Measurements from ENCODE around the gene PIEZO2. TPM values are rescaled to one million over a fixed set of nuclear protein-coding genes. Genes with fewer than 3 reads are reported as not detected.

Gene PIEZO2
- total and polyA plus RNA-seq, 4 donors: 2.6 to 233 (median 18.8) TPM

DNA sequence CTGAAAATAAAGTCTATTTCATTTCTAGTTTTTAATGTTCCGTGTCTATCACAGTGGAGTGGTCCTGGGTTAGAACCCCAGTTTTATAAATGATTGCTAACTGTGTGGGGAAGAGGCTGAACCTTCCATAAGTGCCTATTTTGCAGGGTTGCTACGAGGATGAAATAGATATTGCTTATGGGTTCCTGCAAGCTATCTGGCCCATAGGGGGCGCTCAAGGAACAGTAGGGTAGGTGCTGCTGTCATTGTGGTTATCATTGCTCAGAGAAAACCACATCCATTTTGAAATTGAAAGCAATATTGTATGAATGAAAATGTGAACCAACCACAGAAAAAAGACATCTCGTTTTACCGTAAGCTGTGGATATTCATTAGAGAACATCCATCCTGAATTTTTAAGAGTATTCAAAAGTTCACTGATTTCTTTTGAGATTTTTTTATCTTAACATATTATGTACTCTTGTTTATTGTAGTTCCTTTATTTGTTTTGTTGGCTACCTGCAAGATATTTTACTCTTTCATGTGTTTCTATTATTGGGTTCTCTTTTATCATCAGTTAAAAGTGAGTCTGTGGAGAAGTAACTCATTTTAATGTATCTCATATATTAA is 362.0 kb downstream of the PIEZO2 start:
- DNase-seq (peak; percentile 82 to 84 (median 84)), ATAC-seq (ENCODE audit: insufficient read depth, low FRiP score) (peak; percentile 88)
- WGBS, 2 donors: 23 to 33% methylated on average over 5 of the region's 5 CpGs
- H3K27ac ChIP-seq (ENCODE audit: low read depth in 1 of 2, low read length in 1 of 2): no peak overlapping the region
- no peak overlapping the region for H3K9ac ChIP-seq (ENCODE audit: insufficient read depth in 1 of 2, low read length in 2 of 2)
- TF ChIP-seq, protein P1, sequence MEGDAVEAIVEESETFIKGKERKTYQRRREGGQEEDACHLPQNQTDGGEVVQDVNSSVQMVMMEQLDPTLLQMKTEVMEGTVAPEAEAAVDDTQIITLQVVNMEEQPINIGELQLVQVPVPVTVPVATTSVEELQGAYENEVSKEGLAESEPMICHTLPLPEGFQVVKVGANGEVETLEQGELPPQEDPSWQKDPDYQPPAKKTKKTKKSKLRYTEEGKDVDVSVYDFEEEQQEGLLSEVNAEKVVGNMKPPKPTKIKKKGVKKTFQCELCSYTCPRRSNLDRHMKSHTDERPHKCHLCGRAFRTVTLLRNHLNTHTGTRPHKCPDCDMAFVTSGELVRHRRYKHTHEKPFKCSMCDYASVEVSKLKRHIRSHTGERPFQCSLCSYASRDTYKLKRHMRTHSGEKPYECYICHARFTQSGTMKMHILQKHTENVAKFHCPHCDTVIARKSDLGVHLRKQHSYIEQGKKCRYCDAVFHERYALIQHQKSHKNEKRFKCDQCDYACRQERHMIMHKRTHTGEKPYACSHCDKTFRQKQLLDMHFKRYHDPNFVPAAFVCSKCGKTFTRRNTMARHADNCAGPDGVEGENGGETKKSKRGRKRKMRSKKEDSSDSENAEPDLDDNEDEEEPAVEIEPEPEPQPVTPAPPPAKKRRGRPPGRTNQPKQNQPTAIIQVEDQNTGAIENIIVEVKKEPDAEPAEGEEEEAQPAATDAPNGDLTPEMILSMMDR (IDR thresholded peaks at IDR 0.05; ENCODE audit: control extremely low read depth, extremely low read depth): peak; percentile 62
- no peaks in the 10 kb centered on the region for H3K9me3 ChIP-seq (ENCODE audit: control insufficient read depth in 4 of 4, insufficient read depth in 3 of 4, low read length in 3 of 4)
- no peaks in the 10 kb centered on the region for H3K27me3 ChIP-seq (ENCODE audit: control insufficient read depth in 3 of 3, insufficient read depth in 3 of 3, low read length in 2 of 3)
- H3K4me3 ChIP-seq: no peak overlapping the region
- H3K4me1 ChIP-seq (ENCODE audit: control insufficient read depth in 5 of 5, insufficient read depth in 5 of 5, low read length in 5 of 5): no peaks in the 10 kb centered on the region
- H3K36me3 ChIP-seq (ENCODE audit: control insufficient read depth in 4 of 4, insufficient read depth in 4 of 4, low read length in 4 of 4): peaks cover 0 to 65% (median 22%) of the 10 kb centered on the region in 4 donors

DNA sequence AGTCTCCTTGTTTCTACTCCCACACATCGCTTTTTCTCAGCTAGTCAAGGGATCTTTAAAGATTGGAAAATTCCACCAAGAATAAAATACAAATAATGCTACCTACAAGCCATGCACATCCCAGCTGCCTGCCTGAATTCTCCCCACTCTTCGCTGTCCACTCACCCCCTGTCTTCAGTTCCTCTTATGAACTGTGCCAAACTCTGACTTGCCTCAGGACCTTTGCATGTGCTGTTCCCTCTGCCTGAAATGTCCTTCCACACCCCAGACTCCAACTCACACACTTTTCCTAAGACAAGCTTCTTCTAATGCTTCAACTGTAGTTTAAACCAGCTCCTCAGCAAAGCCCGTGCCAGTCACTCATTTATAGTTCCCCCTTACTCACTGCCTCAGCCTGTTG is 363.6 kb downstream of the PIEZO2 start:
- no peak for ATAC-seq (ENCODE audit: insufficient read depth, low FRiP score)
- no peaks in the 10 kb centered on the region for H3K9me3 ChIP-seq (ENCODE audit: control insufficient read depth in 4 of 4, insufficient read depth in 3 of 4, low read length in 3 of 4)
- 65 to 76% methylated on average over 3 of the region's 3 CpGs for WGBS, 2 donors

GRCh38 chr18:10784596-10785202 is 364.7 kb downstream of the PIEZO2 start:
- Histone ChIP-seq H3K36me3 (ENCODE audit: control insufficient read depth in 4 of 4, insufficient read depth in 4 of 4, low read length in 4 of 4) (peaks cover 0 to 59% (median 21%) of the 10 kb centered on the region in 4 donors), H3K27me3 (ENCODE audit: control insufficient read depth in 3 of 3, insufficient read depth in 3 of 3, low read length in 2 of 3) (no peaks in the 10 kb centered on the region), H3K4me3 (no peak overlapping the region), H3K27ac (ENCODE audit: low read depth in 1 of 2, low read length in 1 of 2) (no peak overlapping the region), H3K4me1 (ENCODE audit: control insufficient read depth in 5 of 5, insufficient read depth in 5 of 5, low read length in 5 of 5) (no peaks in the 10 kb centered on the region), H3K9me3 (ENCODE audit: control insufficient read depth in 4 of 4, insufficient read depth in 3 of 4, low read length in 3 of 4) (no peaks in the 10 kb centered on the region), H3K9ac (ENCODE audit: insufficient read depth in 1 of 2, low read length in 2 of 2) (peak overlapping the region in 1 of 2 donors; percentile 19)
- no peak for DNase-seq
- no peak for ATAC-seq (ENCODE audit: insufficient read depth, low FRiP score)
- WGBS, 2 donors: 77% methylated on average over 7 of the region's 7 CpGs
- TF ChIP-seq, protein P1 (IDR thresholded peaks at IDR 0.05; ENCODE audit: control extremely low read depth, extremely low read depth): no peak

More for the DNA sequence above, 363.6 kb downstream of the PIEZO2 start:
- TF ChIP-seq, protein P1 (IDR thresholded peaks at IDR 0.05; ENCODE audit: control extremely low read depth, extremely low read depth): no peak
- Histone ChIP-seq H3K27ac (ENCODE audit: low read depth in 1 of 2, low read length in 1 of 2) (no peak overlapping the region), H3K9ac (ENCODE audit: insufficient read depth in 1 of 2, low read length in 2 of 2) (no peak overlapping the region), H3K4me3 (no peak overlapping the region), H3K27me3 (ENCODE audit: control insufficient read depth in 3 of 3, insufficient read depth in 3 of 3, low read length in 2 of 3) (no peaks in the 10 kb centered on the region), H3K4me1 (ENCODE audit: control insufficient read depth in 5 of 5, insufficient read depth in 5 of 5, low read length in 5 of 5) (no peaks in the 10 kb centered on the region), H3K36me3 (ENCODE audit: control insufficient read depth in 4 of 4, insufficient read depth in 4 of 4, low read length in 4 of 4) (peaks cover 0 to 61% (median 21%) of the 10 kb centered on the region in 4 donors)
- DNase-seq: no peak
